ENCODE measurements around the gene IER5. TPM values are rescaled to one million over a fixed set of nuclear protein-coding genes. Genes with fewer than 3 reads are reported as not detected.

Gene IER5
- total and polyA plus RNA-seq, 2 of the 13 experiments (the other 11 are each of a cell fraction or from before 2014, with no cell fraction given): 2.5 to 3.5 TPM

DNA sequence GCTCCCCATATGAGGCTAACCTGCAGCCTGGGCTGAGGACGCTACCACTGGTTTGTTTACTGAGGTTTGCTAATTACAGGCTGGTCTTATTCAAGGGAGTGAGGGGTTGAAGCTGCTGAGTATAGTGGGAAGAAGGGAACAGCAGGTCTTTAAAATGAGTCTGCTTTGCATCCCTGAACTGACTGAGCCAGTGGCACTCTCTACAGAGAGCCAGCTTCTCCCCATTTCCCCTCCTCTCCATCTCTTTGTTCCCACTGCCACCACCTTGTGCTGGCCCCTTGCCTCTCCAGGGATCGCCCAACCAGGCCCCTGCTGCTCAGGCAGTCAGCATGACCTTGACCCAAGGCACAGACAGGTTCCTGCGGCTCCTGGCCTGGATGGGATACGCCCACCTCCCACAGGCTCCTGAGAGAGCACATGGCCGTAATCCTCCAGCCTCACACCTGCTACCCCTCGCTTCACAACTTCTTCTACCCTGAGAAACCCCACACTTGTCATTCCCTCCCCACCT is 45.0 kb downstream of the IER5 start (continued):
- TF ChIP-seq EED (CRISPR knock-in tag; IDR thresholded peaks at IDR 0.05): no peak
- TF ChIP-seq ZHX1 (CRISPR knock-in tag; IDR thresholded peaks at IDR 0.05; ENCODE audit: low read depth): no peak
- TF ChIP-seq, protein P1, sequence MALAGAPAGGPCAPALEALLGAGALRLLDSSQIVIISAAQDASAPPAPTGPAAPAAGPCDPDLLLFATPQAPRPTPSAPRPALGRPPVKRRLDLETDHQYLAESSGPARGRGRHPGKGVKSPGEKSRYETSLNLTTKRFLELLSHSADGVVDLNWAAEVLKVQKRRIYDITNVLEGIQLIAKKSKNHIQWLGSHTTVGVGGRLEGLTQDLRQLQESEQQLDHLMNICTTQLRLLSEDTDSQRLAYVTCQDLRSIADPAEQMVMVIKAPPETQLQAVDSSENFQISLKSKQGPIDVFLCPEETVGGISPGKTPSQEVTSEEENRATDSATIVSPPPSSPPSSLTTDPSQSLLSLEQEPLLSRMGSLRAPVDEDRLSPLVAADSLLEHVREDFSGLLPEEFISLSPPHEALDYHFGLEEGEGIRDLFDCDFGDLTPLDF (CRISPR knock-in tag; IDR thresholded peaks at IDR 0.05): no peak
- TF ChIP-seq BCL6 (CRISPR knock-in tag; IDR thresholded peaks at IDR 0.05): peak; percentile 94
- TF ChIP-seq MATR3 (CRISPR knock-in tag; IDR thresholded peaks at IDR 0.05): no peak
- TF ChIP-seq ZNF552 (CRISPR knock-in tag; IDR thresholded peaks at IDR 0.05; ENCODE audit: borderline replicate concordance): no peak
- no peak for TF ChIP-seq ZNF230 (CRISPR knock-in tag; IDR thresholded peaks at IDR 0.05)
- no peak for TF ChIP-seq ZKSCAN8 (CRISPR knock-in tag; IDR thresholded peaks at IDR 0.05; ENCODE audit: borderline replicate concordance)
- TF ChIP-seq, protein P2, sequence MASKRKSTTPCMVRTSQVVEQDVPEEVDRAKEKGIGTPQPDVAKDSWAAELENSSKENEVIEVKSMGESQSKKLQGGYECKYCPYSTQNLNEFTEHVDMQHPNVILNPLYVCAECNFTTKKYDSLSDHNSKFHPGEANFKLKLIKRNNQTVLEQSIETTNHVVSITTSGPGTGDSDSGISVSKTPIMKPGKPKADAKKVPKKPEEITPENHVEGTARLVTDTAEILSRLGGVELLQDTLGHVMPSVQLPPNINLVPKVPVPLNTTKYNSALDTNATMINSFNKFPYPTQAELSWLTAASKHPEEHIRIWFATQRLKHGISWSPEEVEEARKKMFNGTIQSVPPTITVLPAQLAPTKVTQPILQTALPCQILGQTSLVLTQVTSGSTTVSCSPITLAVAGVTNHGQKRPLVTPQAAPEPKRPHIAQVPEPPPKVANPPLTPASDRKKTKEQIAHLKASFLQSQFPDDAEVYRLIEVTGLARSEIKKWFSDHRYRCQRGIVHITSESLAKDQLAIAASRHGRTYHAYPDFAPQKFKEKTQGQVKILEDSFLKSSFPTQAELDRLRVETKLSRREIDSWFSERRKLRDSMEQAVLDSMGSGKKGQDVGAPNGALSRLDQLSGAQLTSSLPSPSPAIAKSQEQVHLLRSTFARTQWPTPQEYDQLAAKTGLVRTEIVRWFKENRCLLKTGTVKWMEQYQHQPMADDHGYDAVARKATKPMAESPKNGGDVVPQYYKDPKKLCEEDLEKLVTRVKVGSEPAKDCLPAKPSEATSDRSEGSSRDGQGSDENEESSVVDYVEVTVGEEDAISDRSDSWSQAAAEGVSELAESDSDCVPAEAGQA (IDR thresholded peaks at IDR 0.05; ENCODE audit: low read depth): no peak
- TF ChIP-seq, protein P2 (CRISPR knock-in tag; IDR thresholded peaks at IDR 0.05; ENCODE audit: borderline replicate concordance): no peak
- no peak for TF ChIP-seq AGO1 (IDR thresholded peaks at IDR 0.05; ENCODE audit: low read depth, low read length, poor library complexity, severe bottlenecking)
- TF ChIP-seq, protein P3, sequence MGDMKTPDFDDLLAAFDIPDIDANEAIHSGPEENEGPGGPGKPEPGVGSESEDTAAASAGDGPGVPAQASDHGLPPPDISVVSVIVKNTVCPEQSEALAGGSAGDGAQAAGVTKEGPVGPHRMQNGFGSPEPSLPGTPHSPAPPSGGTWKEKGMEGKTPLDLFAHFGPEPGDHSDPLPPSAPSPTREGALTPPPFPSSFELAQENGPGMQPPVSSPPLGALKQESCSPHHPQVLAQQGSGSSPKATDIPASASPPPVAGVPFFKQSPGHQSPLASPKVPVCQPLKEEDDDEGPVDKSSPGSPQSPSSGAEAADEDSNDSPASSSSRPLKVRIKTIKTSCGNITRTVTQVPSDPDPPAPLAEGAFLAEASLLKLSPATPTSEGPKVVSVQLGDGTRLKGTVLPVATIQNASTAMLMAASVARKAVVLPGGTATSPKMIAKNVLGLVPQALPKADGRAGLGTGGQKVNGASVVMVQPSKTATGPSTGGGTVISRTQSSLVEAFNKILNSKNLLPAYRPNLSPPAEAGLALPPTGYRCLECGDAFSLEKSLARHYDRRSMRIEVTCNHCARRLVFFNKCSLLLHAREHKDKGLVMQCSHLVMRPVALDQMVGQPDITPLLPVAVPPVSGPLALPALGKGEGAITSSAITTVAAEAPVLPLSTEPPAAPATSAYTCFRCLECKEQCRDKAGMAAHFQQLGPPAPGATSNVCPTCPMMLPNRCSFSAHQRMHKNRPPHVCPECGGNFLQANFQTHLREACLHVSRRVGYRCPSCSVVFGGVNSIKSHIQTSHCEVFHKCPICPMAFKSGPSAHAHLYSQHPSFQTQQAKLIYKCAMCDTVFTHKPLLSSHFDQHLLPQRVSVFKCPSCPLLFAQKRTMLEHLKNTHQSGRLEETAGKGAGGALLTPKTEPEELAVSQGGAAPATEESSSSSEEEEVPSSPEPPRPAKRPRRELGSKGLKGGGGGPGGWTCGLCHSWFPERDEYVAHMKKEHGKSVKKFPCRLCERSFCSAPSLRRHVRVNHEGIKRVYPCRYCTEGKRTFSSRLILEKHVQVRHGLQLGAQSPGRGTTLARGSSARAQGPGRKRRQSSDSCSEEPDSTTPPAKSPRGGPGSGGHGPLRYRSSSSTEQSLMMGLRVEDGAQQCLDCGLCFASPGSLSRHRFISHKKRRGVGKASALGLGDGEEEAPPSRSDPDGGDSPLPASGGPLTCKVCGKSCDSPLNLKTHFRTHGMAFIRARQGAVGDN (CRISPR knock-in tag; IDR thresholded peaks at IDR 0.05): peak; percentile 91
- TF ChIP-seq ZNF232 (CRISPR knock-in tag; IDR thresholded peaks at IDR 0.05; ENCODE audit: borderline replicate concordance): no peak
- TF ChIP-seq ZNF317 (CRISPR knock-in tag; IDR thresholded peaks at IDR 0.05): no peak
- peak; percentile 18; the same call in 1 of the 2 replicates for TF ChIP-seq BHLHE40 (IDR thresholded peaks at IDR 0.05; ENCODE audit: low read length)
- no peak for TF ChIP-seq PRPF4 (IDR thresholded peaks at IDR 0.05; ENCODE audit: low read depth, low read length, poor library complexity, severe bottlenecking)
